A549 (cell line): ENCODE results near the gene NOL4. TPM values are rescaled to one million over a fixed set of nuclear protein-coding genes. Genes with fewer than 3 reads are reported as not detected.

Experiments
- ATAC-seq, 2 experiments: fragments of 200-7000 bp in 1 of 2; fragments of >200 bp in 1 of 2; cut with Nextera tagmentation in 1 of 2; cut with Tn5 transposase in 1 of 2; 3 replicates each; pipeline versions ENCODE4 v1.8.0 to v1.9.1; 2018 to 2020; ENCODE audit warnings: mild to moderate bottlenecking in 1 of 2, moderate library complexity in 1 of 2
- CTCF ChIA-PET: fragments of 300-600 bp; sonication (Branson Sonifier 250); formaldehyde crosslinking; extraction: SDS; loops from one replicate; lab custom pipeline; 2021; ENCODE audit warnings: antibody characterized with exemption, inconsistent platforms; lab: Yijun Ruan, JAX
- POLR2A ChIA-PET: fragments of 350-600 bp; formaldehyde crosslinking; extraction: SDS; loops from one replicate; lab custom pipeline; 2021; ENCODE audit warnings: antibody characterized with exemption, inconsistent platforms; lab: Yijun Ruan, JAX
- DNase-seq, 2 experiments: peaks; one replicate each; pipeline versions ENCODE4 v3.0.0 to v3.0.0-alpha.2; 2011 to 2016; ENCODE audit warnings: low read depth in 1 of 2, low spot score in 1 of 2
- FAIRE-seq: peaks from 2 replicates; lab custom pipeline; 2011; peaks lifted over from hg19 to GRCh38; lab: Jason Lieb, UNC
- H3K27ac ChIP-seq, 2 experiments: fragments of >200 bp; sonication (Bioruptor Twin); formaldehyde crosslinking; 3 replicates each; pipeline ENCODE4 v1.5.1; 2016 to 2017
- H3K4me1 ChIP-seq: fragments of >200 bp; sonication (Bioruptor Twin); formaldehyde crosslinking; 3 replicates; pipeline ENCODE4 v1.6.1; 2016
- H3K4me2 ChIP-seq: fragments of >200 bp; sonication (Bioruptor Twin); formaldehyde crosslinking; 3 replicates; pipeline ENCODE4 v1.6.1; 2016
- H3K4me3 ChIP-seq: fragments of >200 bp; sonication (Bioruptor Twin); formaldehyde crosslinking; 3 replicates; pipeline ENCODE4 v1.5.1; 2016
- H3K9me3 ChIP-seq: fragments of >200 bp; sonication (Bioruptor Twin); formaldehyde crosslinking; 3 replicates; pipeline ENCODE4 v1.6.1; 2016
- CBX8 ChIP-seq: fragments of 200-600 bp; sonication (generic); IDR thresholded peaks from 2 replicates; pipeline ENCODE4 v1.6.1; 2016
- CHD2 ChIP-seq: fragments of 150-350 bp; IDR thresholded peaks from 2 replicates; pipeline ENCODE4 v1.6.1; 2014; ENCODE audit warnings: low read length; ENCODE audit not compliant: partially characterized antibody
- CTCF ChIP-seq: fragments of >200 bp; sonication (Bioruptor Twin); formaldehyde crosslinking; IDR thresholded peaks from 3 replicates; pipeline ENCODE4 v1.5.1; 2016
- EHF ChIP-seq: fragments of 250-450 bp; sonication (Bioruptor Pico); IDR thresholded peaks from 2 replicates; pipeline ENCODE4 v1.5.0; 2020; ENCODE audit warnings: mild to moderate bottlenecking
- FOSL2 ChIP-seq, 2 experiments: fragments of 450-650 bp in 1 of 2; fragments of >200 bp in 1 of 2; sonication (Bioruptor Twin) in 1 of 2; formaldehyde crosslinking; IDR thresholded peaks; 2 replicates each; pipeline versions ENCODE4 v1.5.0 to v1.6.1; 2016 to 2020; ENCODE audit warnings: mild to moderate bottlenecking in 1 of 2, moderate library complexity in 1 of 2
- FOXS1 ChIP-seq: fragments of 250-450 bp; sonication (Bioruptor Pico); IDR thresholded peaks from 2 replicates; pipeline ENCODE4 v1.5.0; 2020; ENCODE audit warnings: mild to moderate bottlenecking, moderate library complexity
- HDAC2 ChIP-seq: fragments of 200-600 bp; sonication (generic); IDR thresholded peaks from 2 replicates; pipeline ENCODE4 v1.6.1; 2016
- HES2 ChIP-seq: fragments of >200 bp; sonication (Bioruptor Twin); formaldehyde crosslinking; IDR thresholded peaks from 2 replicates; pipeline ENCODE4 v1.6.1; 2016
- HOXA7 ChIP-seq: fragments of 250-450 bp; sonication (Bioruptor Pico); IDR thresholded peaks from 2 replicates; pipeline ENCODE4 v1.5.0; 2020; ENCODE audit warnings: mild to moderate bottlenecking, moderate library complexity
- HOXB13 ChIP-seq: fragments of 250-450 bp; sonication (Bioruptor Pico); IDR thresholded peaks from 2 replicates; pipeline ENCODE4 v1.5.0; 2020; ENCODE audit warnings: low read depth, mild to moderate bottlenecking, moderate library complexity
- JUN ChIP-seq, 2 experiments: fragments of >200 bp; sonication (Bioruptor Twin); formaldehyde crosslinking; IDR thresholded peaks; 2 replicates in 1 of 2; 3 replicates in 1 of 2; pipeline ENCODE4 v1.6.1; 2016 to 2017
- JUNB ChIP-seq: fragments of >200 bp; sonication (Bioruptor Twin); formaldehyde crosslinking; IDR thresholded peaks from 2 replicates; pipeline ENCODE4 v1.6.1; 2016
- KDM1A ChIP-seq: fragments of 200-600 bp; sonication (generic); IDR thresholded peaks from 2 replicates; pipeline ENCODE4 v1.6.1; 2016; ENCODE audit warnings: low read depth, mild to moderate bottlenecking
- KDM5A ChIP-seq: fragments of 200-600 bp; sonication (generic); IDR thresholded peaks from 2 replicates; pipeline ENCODE4 v1.6.1; 2016; ENCODE audit warnings: antibody characterized with exemption, mild to moderate bottlenecking
- MAX ChIP-seq: IDR thresholded peaks from 2 replicates; pipeline ENCODE4 v1.6.1; 2012
- MAZ ChIP-seq: fragments of 150-350 bp; IDR thresholded peaks from 2 replicates; pipeline ENCODE4 v1.6.1; 2014; ENCODE audit warnings: antibody characterized with exemption, low read depth, low read length, borderline replicate concordance
- MYC ChIP-seq: IDR thresholded peaks from 2 replicates; pipeline ENCODE4 v1.6.1; 2012; ENCODE audit warnings: mild to moderate bottlenecking, inconsistent platforms, low read length, improper control_type of control experiment, borderline replicate concordance
- NPAS2 ChIP-seq: fragments of 250-450 bp; sonication (Bioruptor Pico); IDR thresholded peaks from 2 replicates; pipeline ENCODE4 v1.8.0; 2022; ENCODE audit warnings: mild to moderate bottlenecking, moderate library complexity, borderline replicate concordance
- POLR2A ChIP-seq: IDR thresholded peaks from 2 replicates; pipeline ENCODE4 v1.6.1; 2012; ENCODE audit warnings: mild to moderate bottlenecking, low read length
- REST ChIP-seq: fragments of 200-600 bp; sonication (generic); IDR thresholded peaks from 2 replicates; pipeline ENCODE4 v1.6.1; 2016; ENCODE audit warnings: antibody characterized with exemption, mild to moderate bottlenecking, moderate library complexity
- RFX5 ChIP-seq: fragments of 450-650 bp; IDR thresholded peaks from 2 replicates; pipeline ENCODE4 v1.7.1; 2014; ENCODE audit warnings: antibody characterized with exemption, mild to moderate bottlenecking, moderate library complexity
- SMC3 ChIP-seq: fragments of >200 bp; sonication (Bioruptor Twin); formaldehyde crosslinking; IDR thresholded peaks from 3 replicates; pipeline ENCODE4 v1.6.1; 2018; ENCODE audit warnings: inconsistent platforms
- SREBF2 ChIP-seq: fragments of 450-650 bp; IDR thresholded peaks from 2 replicates; pipeline ENCODE4 v1.6.1; 2014; ENCODE audit warnings: mild to moderate bottlenecking, moderate library complexity
- USF2 ChIP-seq: fragments of 450-650 bp; IDR thresholded peaks from 2 replicates; pipeline ENCODE4 v1.6.1; 2014; ENCODE audit warnings: antibody characterized with exemption
- ZFP36 ChIP-seq: fragments of 450-650 bp; IDR thresholded peaks from 2 replicates; pipeline ENCODE4 v1.6.1; 2014; ENCODE audit warnings: borderline replicate concordance; ENCODE audit not compliant: partially characterized antibody
- polyA plus RNA-seq, 4 experiments: library from polyadenylated mRNA; depleted of rRNA in 3 of 4; stranded (reverse); fragments of >200 nt; fragmentation: RNase III in 1 of 4; extraction: RNeasy Plus Mini Kit Qiagen cat#74134 plus additional on column Dnase treatment in 1 of 4; gene quantifications; 2 replicates in 3 of 4; 3 replicates in 1 of 4; pipeline ENCODE4 v1.2.3, GENCODE V29; 2011 to 2017
- TF ChIP-seq, protein P1 (sequence below): fragments of 250-450 bp; sonication (Bioruptor Pico); IDR thresholded peaks from 2 replicates; pipeline ENCODE4 v1.5.0; 2021; ENCODE audit warnings: mild to moderate bottlenecking, moderate library complexity, borderline replicate concordance

Gene NOL4
- polyA plus RNA-seq, 2 of the 4 experiments (the other 2 are of a cell fraction), result not detected

GRCh38 chr18:34212511-34212910 lies 12.2 kb downstream of the NOL4 start (continued):
- no peak for TF ChIP-seq REST
- no peak for TF ChIP-seq JUNB
- no peak for TF ChIP-seq MYC
- no peak for TF ChIP-seq MAZ
- TF ChIP-seq CTCF, result no peak
- TF ChIP-seq CBX8, result no peak
- TF ChIP-seq KDM1A, result no peak
- TF ChIP-seq SMC3, result no peak

GRCh38 chr18:34207344-34207851 lies 17.3 kb downstream of the NOL4 start:
- H3K9me3 ChIP-seq, result no peaks in the 10 kb centered on the region
- no peak for DNase-seq
- no peak for FAIRE-seq

More at GRCh38 chr18:34207344-34207851, 17.3 kb downstream of the NOL4 start:
- H3K27ac ChIP-seq, result no peak overlapping the region
- no peak overlapping the region for H3K4me3 ChIP-seq
- TF ChIP-seq POLR2A (no peak), FOXS1 (CRISPR knock-in tag) (no peak), KDM5A (no peak), EHF (CRISPR knock-in tag) (no peak), SREBF2 (no peak), HDAC2 (no peak), RFX5 (no peak), HOXA7 (CRISPR knock-in tag) (no peak), JUN (IDR thresholded peaks at IDR 0.05) (no peak), CBX8 (no peak), FOSL2 (IDR thresholded peaks at IDR 0.05) (no peak), FOSL2 (CRISPR knock-in tag; IDR thresholded peaks at IDR 0.05) (no peak), ZFP36 (no peak), SMC3 (no peak), NPAS2 (CRISPR knock-in tag) (no peak), MAX (no peak), USF2 (no peak), HOXB13 (CRISPR knock-in tag) (no peak), CHD2 (no peak), HES2 (no peak)
- TF ChIP-seq, protein P1, sequence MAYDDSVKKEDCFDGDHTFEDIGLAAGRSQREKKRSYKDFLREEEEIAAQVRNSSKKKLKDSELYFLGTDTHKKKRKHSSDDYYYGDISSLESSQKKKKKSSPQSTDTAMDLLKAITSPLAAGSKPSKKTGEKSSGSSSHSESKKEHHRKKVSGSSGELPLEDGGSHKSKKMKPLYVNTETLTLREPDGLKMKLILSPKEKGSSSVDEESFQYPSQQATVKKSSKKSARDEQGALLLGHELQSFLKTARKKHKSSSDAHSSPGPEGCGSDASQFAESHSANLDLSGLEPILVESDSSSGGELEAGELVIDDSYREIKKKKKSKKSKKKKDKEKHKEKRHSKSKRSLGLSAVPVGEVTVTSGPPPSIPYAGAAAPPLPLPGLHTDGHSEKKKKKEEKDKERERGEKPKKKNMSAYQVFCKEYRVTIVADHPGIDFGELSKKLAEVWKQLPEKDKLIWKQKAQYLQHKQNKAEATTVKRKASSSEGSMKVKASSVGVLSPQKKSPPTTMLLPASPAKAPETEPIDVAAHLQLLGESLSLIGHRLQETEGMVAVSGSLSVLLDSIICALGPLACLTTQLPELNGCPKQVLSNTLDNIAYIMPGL (CRISPR knock-in tag), result no peak
- TF ChIP-seq, all 56 proteins: peak for 0
- no peaks in the 10 kb centered on the region for H3K4me1 ChIP-seq
- ATAC-seq, result no peak
- CTCF ChIA-PET, result no interaction called here
- POLR2A ChIA-PET, result no interaction called here
- no peak overlapping the region for H3K4me2 ChIP-seq
